Thyroid gland (tissue), 4 donors: ENCODE results near the gene SGIP1.

Experiments
- POLR2A ChIP-seq, 2 donors: fragments of 450-650 bp; IDR thresholded peaks; one replicate each; pipeline ENCODE4 v1.6.1; 2017; ENCODE audit warnings: antibody characterized with exemption in 2 of 2, mild to moderate bottlenecking in 2 of 2, moderate library complexity in 1 of 2
- TF ChIP-seq, protein P1 (sequence below), 6 experiments: fragments of 200-600 bp in 3 of 6; fragments of 450-650 bp in 3 of 6; sonication (generic) in 3 of 6; IDR thresholded peaks; one replicate each; pipeline ENCODE4 v1.5.1; 2016 to 2019; ENCODE audit warnings: antibody characterized with exemption in 6 of 6, mild to moderate bottlenecking in 2 of 6, inconsistent platforms in 1 of 6, moderate library complexity in 1 of 6

DNA sequence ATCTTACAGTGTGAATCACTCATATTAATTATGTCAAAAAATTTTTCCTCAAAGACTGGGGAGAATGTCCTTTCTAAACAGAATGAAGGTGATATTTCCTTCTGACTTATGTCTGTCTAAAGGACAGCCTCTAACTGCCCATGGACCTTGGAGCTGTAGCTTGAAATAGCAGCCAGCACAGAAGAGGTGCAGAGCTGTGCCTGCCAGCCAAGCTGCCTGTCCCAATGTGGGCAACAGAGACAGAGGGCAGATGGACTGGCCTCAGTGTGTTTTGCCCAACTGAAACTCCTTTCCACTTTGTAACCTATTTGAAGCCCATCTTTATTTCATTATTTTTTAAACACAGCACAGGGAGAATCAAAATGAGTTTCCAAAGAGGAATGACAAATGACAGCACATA, 120.7 kb downstream of the SGIP1 start:
- TF ChIP-seq, protein P1, sequence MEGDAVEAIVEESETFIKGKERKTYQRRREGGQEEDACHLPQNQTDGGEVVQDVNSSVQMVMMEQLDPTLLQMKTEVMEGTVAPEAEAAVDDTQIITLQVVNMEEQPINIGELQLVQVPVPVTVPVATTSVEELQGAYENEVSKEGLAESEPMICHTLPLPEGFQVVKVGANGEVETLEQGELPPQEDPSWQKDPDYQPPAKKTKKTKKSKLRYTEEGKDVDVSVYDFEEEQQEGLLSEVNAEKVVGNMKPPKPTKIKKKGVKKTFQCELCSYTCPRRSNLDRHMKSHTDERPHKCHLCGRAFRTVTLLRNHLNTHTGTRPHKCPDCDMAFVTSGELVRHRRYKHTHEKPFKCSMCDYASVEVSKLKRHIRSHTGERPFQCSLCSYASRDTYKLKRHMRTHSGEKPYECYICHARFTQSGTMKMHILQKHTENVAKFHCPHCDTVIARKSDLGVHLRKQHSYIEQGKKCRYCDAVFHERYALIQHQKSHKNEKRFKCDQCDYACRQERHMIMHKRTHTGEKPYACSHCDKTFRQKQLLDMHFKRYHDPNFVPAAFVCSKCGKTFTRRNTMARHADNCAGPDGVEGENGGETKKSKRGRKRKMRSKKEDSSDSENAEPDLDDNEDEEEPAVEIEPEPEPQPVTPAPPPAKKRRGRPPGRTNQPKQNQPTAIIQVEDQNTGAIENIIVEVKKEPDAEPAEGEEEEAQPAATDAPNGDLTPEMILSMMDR (IDR thresholded peaks at IDR 0.05) = no peak
- no peak for TF ChIP-seq POLR2A (IDR thresholded peaks at IDR 0.05)
